CD4-positive, alpha-beta T cell (primary cell): ENCODE data around the gene PGM1. TPM values are rescaled to one million over a fixed set of nuclear protein-coding genes. Genes with fewer than 3 reads are reported as not detected.

Experiments
- ATAC-seq: fragments of 200-7000 bp; cut with Tn5 transposase; one replicate; pipeline ENCODE4 v1.10.0; 2022; ENCODE audit warnings: mild to moderate bottlenecking; ENCODE audit not compliant: poor library complexity
- CTCF ChIA-PET: fragments of 350-600 bp; sonication (Branson Sonifier 250); formaldehyde crosslinking; loops from one replicate; lab custom pipeline; 2021; ENCODE audit warnings: antibody characterized with exemption, inconsistent platforms; lab: Charles Lee
- POLR2A ChIA-PET: fragments of 350-600 bp; sonication (Branson Sonifier 250); formaldehyde crosslinking; loops from one replicate; lab custom pipeline; 2021; ENCODE audit warnings: antibody characterized with exemption, inconsistent platforms; lab: Charles Lee
- DNase-seq, 14 experiments: peaks; one replicate each; pipeline ENCODE4 v3.0.0-alpha.2; 2013 to 2020; ENCODE audit warnings: mixed read lengths in 2 of 14
- H3K27ac ChIP-seq, 2 donors: one replicate each; pipeline versions ENCODE4 v1.5.1 to v1.7.0; 2013; ENCODE audit warnings: low read length in 2 of 2, low read depth in 1 of 2, mild to moderate bottlenecking in 1 of 2
- H3K27me3 ChIP-seq, 2 experiments: 1 replicate in 1 of 2; 2 replicates in 1 of 2; pipeline versions ENCODE4 v1.6.1 to v1.7.0; 2013; ENCODE audit warnings: low read length in 2 of 2, control low read depth in 1 of 2, mild to moderate bottlenecking in 1 of 2, moderate library complexity in 1 of 2; ENCODE audit not compliant: insufficient read depth in 2 of 2, control insufficient read depth in 1 of 2
- H3K36me3 ChIP-seq: one replicate; pipeline ENCODE4 v1.6.1; 2013; ENCODE audit warnings: low read length, control low read depth; ENCODE audit not compliant: insufficient read depth
- H3K4me1 ChIP-seq: one replicate; pipeline ENCODE4 v1.6.1; 2013; ENCODE audit warnings: low read length, control low read depth; ENCODE audit not compliant: insufficient read depth
- H3K4me3 ChIP-seq: one replicate; pipeline ENCODE4 v1.5.1; 2013; ENCODE audit warnings: mild to moderate bottlenecking, low read length, moderate library complexity
- H3K9me3 ChIP-seq, 2 experiments: 1 replicate in 1 of 2; 2 replicates in 1 of 2; pipeline versions ENCODE4 v1.6.1 to v1.7.0; 2013; ENCODE audit warnings: low read length in 2 of 2, mild to moderate bottlenecking in 2 of 2, control low read depth in 1 of 2, moderate library complexity in 1 of 2; ENCODE audit not compliant: control insufficient read depth in 1 of 2, insufficient read depth in 1 of 2
- H3K27ac Mint-ChIP-seq: one replicate; pipeline ENCODE4 v1.8.0; 2020; ENCODE audit warnings: mixed read lengths
- H3K27me3 Mint-ChIP-seq: one replicate; pipeline ENCODE4 v1.8.0; 2021; ENCODE audit warnings: mixed read lengths
- H3K36me3 Mint-ChIP-seq: one replicate; pipeline ENCODE4 v1.8.0; 2021; ENCODE audit warnings: low read depth, mixed read lengths
- H3K4me1 Mint-ChIP-seq: one replicate; pipeline ENCODE4 v1.8.0; 2021; ENCODE audit warnings: low read depth, mixed read lengths
- H3K4me3 Mint-ChIP-seq: one replicate; pipeline ENCODE4 v1.8.0; 2020; ENCODE audit warnings: mild to moderate bottlenecking, mixed read lengths
- H3K9me3 Mint-ChIP-seq: one replicate; pipeline ENCODE4 v1.8.0; 2020; ENCODE audit warnings: mixed read lengths
- CTCF ChIP-seq: fragments of 200-600 bp; IDR thresholded peaks from one replicate; pipeline ENCODE4 v1.8.0; 2022; ENCODE audit warnings: antibody characterized with exemption, mild to moderate bottlenecking
- intact Hi-C, 2 experiments: fragments of 100-400 bp; cut with DNase I in 1 of 2; cut with micrococcal nuclease in 1 of 2; formaldehyde crosslinking; loops; one replicate each; pipeline versions ENCODE4 v1.15.1 to v1.9.0; 2023 to 2025; cut with DNase I, micrococcal nuclease
- total RNA-seq, 174 experiments: library from RNA in 2 of 174; stranded (reverse) in 2 of 174; gene quantifications; one replicate each; pipeline ENCODE4 v1.2.3 and lab custom pipeline; 2021 to 2026

PGM1 gene
- total RNA-seq, 2 experiments from 2014 or later: 5.4 to 5.6 TPM

DNA sequence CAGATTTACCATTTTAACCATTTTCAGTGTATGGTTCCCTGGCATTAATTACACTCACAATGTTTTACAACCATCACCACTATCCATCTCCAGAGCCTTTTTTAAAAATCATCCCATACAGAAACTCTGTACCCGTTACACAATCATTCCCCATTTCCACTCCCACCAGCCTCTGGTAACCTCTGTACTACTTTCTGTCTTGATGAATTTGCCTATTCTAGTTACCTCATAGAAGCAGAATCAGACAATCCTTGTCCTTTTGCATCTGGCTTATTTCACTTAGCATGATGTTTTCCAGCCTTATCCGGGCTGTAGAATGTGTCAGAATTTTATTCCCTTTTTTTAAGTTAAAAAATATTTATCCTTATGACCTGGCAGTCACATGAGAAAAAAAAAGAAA lies 33.0 kb downstream of the PGM1 start:
- Histone ChIP-seq H3K36me3 (peaks cover 10% of the 10 kb centered on the region), H3K27me3 (no peaks in the 10 kb centered on the region), H3K9me3 (no peaks in the 10 kb centered on the region), H3K27ac (no peak overlapping the region), H3K4me3 (no peak overlapping the region), H3K4me1 (no peaks in the 10 kb centered on the region)
- CTCF ChIA-PET: no interaction called here
- Mint-ChIP-seq H3K4me3 (no peak overlapping the region), H3K36me3 (peaks cover 12% of the 10 kb centered on the region), H3K9me3 (no peaks in the 10 kb centered on the region), H3K27ac (no peak overlapping the region), H3K27me3 (no peaks in the 10 kb centered on the region), H3K4me1 (peaks cover 3% of the 10 kb centered on the region)
- no peak for ATAC-seq
- intact Hi-C loops: no loop called here
- POLR2A ChIA-PET: interaction anchor here (0.5 kb wide), 1 partner anchor 517 kb away, joined by 4 read pairs; no protein-coding TSS in a partner anchor
- DNase-seq: no peak
- no peak for TF ChIP-seq CTCF

- POLR2A ChIA-PET: no interaction called here
- H3K4me3 ChIP-seq: no peak overlapping the region
- DNase-seq (no peak), ATAC-seq (no peak)
- no peak overlapping the region for H3K27ac Mint-ChIP-seq
- no peaks in the 10 kb centered on the region for H3K27me3 ChIP-seq
- no peak overlapping the region for H3K4me3 Mint-ChIP-seq
- no peak overlapping the region for H3K27ac ChIP-seq
- H3K36me3 Mint-ChIP-seq: peaks cover 36% of the 10 kb centered on the region
- CTCF ChIA-PET: no interaction called here
- H3K4me1 Mint-ChIP-seq: peaks cover 3% of the 10 kb centered on the region
- H3K9me3 Mint-ChIP-seq: no peaks in the 10 kb centered on the region
- H3K27me3 Mint-ChIP-seq: no peaks in the 10 kb centered on the region
- H3K36me3 ChIP-seq: peaks cover 24% of the 10 kb centered on the region
- TF ChIP-seq CTCF: no peak
- H3K9me3 ChIP-seq: no peaks in the 10 kb centered on the region
- no peaks in the 10 kb centered on the region for H3K4me1 ChIP-seq
- intact Hi-C loops: no loop called here
Observed at GRCh38 chr1:63628607-63629006, 35.4 kb downstream of the PGM1 start.

- no peaks in the 10 kb centered on the region for H3K4me1 ChIP-seq
- intact Hi-C loops: no loop called here
- Mint-ChIP-seq H3K27ac (no peak overlapping the region), H3K4me1 (peaks cover 3% of the 10 kb centered on the region), H3K9me3 (no peaks in the 10 kb centered on the region), H3K4me3 (no peak overlapping the region), H3K36me3 (peaks cover 51% of the 10 kb centered on the region), H3K27me3 (no peaks in the 10 kb centered on the region)
- DNase-seq: no peak
- POLR2A ChIA-PET: no interaction called here
- no peaks in the 10 kb centered on the region for H3K27me3 ChIP-seq
- H3K36me3 ChIP-seq: peaks cover 33% of the 10 kb centered on the region
- no peak overlapping the region for H3K27ac ChIP-seq
- H3K4me3 ChIP-seq: no peak overlapping the region
- CTCF ChIA-PET: no interaction called here
- no peak for ATAC-seq
- H3K9me3 ChIP-seq: no peaks in the 10 kb centered on the region
- TF ChIP-seq CTCF: no peak
Observed at GRCh38 chr1:63630238-63630637, 37.0 kb downstream of the PGM1 start.
